Limb (tissue), 2 donors: ENCODE measurements around the gene GNAI3.

Experiments
- DNase-seq, 2 donors: peaks; one replicate each; pipeline ENCODE4 v3.0.0-alpha.2; 2016; ENCODE audit errors: extremely low spot score in 2 of 2

GNAI3 gene

DNA sequence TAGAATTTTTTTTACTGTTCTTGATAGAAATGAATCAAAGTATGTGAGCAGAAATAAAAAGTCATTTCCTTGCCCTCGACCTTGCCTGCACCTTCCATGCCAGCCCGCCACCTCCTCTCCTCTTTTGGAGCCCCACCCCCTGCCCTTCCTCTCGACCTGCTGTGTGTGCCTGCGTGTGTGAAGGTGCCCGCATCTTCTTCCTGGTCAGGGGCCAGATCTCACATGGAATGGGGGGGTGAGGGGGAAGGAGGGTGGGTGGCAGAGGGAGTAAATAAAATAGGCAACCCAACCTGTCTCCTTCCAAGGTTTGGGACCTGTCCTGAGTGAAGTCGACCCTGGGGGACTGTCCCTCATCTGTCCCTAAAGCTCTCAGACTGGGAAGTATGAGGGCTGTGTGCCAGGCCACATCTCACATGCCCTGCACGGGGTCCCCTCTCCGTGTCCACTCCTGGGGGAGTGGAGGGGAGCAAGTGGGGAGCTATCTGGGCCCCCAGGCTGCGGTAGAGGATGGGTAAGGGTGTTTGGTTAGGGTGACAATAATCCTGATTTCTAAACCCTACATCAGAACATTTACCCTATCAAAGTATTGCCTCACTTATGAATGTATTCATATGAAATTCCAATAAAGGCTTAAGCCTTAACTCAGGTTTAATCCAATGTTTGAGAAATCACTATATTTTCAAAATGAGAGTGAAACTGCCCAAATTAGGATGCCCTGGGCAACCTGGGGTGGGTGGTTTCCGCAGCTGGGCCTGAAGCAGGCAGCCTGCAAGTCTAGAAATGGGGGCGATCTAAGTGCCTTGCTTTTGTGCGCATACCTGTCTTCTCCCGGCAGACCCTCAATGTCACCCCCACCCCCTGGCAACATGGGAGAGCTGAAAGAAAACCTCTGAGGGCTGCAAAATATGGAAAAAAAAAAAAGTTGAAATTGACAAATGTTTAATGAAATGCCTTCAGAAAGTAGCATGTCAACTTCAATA, 86.6 kb downstream of the GNAI3 start:
- peak in 1 of 2 donors; percentile 21 for DNase-seq

DNA sequence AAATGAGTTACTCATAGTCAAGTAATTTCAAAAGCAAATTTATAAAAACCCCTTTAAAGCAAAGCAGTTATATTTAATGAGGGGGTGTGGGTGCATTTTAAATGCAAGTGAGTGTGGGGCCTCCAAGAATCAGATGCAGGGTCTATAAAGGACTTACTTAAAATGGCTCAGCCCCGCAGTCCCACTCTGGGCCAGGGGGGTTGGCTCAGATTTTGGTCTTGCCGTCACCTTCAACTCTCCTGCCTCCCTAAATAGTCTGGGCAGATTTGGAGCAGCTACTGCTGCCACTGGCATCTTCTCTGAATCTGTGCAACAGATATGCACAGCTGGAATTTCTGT, 87.4 kb downstream of the GNAI3 start:
- DNase-seq: peak in 1 of 2 donors; percentile 21

DNA sequence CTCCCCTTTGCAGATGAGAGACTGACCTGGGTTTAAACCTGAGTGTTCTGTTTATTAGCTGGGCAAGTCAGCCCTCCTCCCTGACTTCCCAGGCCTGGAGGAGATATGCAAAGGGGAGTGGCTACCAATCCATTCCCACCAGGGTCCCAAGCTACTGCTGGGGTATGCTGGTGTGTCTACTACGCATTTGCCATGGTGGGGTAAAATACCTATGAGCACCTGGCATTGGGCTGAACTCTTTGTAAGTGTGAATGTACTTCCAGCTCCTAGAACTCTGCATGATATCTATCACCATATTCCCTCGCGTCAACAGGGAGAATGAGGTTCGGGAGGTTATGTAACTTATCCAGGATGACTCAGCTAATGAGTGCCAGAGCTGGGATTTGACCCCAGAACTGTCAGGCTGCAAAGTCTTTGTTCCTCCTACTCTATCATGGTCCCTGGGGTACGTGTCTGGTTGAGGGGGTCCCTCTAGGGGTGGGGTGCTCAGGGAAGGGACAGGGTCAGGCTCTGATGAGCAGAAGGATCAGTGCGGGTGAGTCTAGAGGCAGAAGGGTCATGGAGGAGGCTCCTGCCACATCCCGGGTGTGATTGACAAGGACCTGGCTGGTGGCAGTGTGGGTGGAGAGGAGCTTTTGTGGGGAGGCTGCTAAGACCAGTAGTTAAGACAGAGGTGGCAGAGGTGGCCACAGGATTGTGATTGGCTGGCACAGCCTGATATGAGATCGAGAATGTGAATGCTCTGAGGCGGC, 88.0 kb downstream of the GNAI3 start:
- peak in 1 of 2 donors; percentile 31 for DNase-seq

DNA sequence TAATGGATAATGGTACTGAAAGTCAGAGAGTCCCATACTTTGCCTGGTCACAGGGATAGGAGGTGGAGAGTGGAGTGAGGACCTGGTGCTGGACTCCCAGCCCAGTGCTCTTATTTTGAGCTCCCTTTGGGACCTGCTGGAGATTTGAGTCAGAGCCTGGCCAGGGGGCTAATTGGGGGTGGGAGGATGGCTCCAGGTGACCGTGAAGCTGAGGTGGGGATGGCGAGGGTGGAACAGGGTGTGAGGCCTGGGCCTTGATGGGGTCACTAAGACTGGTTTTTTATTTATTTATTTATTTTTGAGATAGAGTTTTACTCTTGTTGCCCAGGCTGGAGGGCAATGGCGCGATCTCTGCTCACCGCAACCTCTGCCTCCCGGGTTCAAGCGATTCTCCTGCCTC, 89.0 kb downstream of the GNAI3 start:
- DNase-seq: no peak

DNA sequence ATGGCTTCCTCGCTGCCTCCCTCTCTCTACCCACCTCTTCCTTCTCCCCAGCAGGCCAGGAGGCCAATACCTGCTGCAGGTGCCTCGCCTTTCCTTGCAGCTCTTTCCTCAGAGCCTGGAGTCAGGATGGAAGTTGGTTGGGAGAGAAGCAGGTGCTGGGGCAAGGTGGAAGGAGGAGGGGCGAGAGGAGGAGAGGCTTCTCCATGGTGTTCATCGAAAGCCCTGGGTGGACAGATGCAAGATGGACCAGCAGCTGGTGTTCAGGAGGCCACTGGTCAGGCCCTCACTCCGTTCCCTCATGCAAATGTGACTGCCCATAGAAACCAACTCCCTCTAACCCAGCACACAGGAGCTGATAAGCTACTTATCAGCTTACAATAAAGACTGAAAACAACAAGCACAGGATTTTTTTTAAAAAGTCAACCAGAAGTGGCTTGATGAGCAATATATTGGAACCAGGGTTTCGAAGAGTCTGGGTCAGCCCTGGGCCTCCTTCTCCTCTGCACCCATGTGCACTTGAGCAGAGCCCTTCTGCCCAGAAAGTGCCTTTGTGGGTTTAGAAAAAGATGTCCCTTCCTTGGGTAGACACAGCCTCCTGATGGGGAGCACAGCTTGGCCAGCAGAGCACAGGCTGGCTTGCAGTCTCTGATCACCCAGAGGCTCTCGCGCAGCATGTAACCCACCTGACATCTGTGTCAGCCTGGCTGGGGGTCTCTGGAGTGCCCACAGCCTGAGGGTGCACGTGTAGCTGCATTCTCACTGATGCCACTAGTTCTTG, 90.8 kb downstream of the GNAI3 start:
- no peak for DNase-seq

DNA sequence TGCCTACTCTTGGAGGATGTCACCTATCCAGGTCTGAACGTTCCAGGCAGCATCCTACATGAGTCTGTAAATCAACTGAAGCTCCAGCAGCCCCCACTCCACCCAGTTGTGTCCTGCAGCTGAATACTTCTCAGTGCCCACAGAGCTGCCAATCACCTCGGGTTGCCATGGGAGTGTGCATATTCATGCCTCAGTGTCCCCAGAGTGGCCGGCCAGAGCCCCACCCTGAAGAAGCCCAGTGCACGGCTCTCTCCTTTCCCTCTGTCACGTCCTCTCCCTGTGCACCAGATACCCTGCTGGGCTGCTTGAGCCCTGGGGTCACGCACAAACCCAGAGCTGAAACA, 91.4 kb downstream of the GNAI3 start:
- no peak for DNase-seq

DNA sequence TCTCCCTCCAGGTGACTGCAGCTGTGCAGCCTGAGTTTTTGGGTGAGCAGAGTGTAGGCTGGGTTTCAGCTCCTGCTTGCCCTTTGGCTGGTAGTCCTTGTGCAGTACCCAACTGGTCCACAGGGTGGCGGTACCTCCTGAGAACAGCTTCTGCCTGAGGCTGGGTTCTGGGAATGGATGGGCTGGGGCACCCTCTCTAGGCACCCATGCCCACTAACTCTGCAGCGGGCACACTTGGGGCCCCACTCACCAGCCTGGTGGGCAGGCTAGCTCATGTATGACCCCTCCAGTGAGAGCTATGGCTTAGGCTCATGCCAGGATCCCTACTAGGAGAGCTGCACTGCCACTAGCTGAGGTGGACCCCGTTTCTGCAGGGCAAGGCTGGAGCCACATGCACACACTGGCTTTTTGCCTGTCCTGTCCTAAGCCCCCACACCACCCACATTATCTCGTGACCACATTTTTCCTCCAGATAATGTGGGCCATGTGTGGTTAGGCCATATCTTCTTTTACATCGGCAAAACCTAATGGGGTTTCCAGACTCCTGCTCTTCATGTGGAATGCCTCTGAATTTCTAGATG, 92.0 kb downstream of the GNAI3 start:
- peak in 1 of 2 donors; percentile 86 for DNase-seq

DNA sequence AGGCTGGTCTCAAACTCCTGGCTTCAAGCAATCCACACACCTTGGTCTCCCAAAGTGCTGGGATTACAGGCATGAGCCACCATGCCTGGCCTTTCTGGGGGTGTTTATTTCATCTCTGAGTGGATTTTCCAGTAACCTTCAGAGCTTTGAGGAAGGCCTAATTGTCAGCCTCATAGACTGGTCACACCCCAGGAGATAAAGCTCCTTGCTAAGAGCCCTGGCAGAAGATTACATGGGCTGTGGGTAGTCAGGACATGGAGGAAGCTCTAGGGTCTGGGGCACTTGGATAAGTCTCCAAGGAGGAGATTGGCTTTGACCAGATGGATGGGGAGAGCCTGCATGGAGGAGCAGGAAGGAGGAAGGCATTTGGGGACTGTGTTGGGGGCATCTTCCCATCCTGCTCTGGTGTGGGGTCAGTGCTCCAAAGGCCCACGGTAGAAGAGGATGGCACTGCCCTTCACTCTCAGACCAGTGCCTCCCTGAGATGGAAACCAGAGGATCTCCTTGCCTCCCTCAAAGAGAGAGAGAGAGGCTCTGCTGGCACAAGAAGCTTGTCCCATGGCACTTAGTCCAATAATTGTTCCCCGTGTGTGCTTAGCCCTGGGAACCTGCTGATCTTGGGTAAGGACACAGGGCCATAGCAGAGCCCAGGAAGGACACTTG, 92.8 kb downstream of the GNAI3 start:
- DNase-seq: no peak

DNA sequence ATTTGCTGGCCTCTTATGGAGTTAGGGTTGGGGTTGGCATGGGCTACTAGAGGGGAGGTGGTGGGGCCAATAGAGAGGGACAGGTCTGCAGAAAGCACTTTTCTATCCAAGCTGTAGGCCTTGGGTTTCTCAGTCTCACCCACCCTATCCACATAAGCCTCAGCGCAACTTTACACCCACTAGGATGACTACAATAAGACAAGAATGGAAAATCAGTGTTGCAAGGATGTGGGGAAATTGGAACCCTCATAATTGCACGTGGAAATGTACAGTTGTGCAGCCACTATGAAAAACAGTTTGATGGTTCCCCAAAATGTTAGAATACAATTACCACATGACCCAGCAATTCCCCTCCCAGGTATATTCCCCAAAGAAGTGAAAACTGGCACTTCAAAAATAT, 93.4 kb downstream of the GNAI3 start:
- DNase-seq: no peak

DNA sequence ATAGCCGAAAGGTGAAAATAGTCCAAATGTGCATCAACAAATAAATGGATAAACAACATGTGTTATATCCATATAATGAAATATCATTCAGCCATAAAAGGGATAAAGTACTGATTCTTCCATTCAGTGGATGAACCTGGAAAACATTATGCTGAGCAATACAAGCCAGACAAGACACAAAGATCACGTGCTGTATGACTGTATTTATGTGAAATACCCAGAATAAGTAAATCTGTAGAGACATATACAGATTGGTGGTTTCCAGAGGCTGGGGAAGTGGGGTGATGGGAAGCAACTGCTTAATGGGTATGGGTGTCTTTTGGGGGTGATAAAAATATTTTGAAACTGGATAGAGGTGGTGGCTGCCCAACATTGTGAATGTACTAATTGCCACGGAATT, 94.2 kb downstream of the GNAI3 start:
- DNase-seq: no peak

DNA sequence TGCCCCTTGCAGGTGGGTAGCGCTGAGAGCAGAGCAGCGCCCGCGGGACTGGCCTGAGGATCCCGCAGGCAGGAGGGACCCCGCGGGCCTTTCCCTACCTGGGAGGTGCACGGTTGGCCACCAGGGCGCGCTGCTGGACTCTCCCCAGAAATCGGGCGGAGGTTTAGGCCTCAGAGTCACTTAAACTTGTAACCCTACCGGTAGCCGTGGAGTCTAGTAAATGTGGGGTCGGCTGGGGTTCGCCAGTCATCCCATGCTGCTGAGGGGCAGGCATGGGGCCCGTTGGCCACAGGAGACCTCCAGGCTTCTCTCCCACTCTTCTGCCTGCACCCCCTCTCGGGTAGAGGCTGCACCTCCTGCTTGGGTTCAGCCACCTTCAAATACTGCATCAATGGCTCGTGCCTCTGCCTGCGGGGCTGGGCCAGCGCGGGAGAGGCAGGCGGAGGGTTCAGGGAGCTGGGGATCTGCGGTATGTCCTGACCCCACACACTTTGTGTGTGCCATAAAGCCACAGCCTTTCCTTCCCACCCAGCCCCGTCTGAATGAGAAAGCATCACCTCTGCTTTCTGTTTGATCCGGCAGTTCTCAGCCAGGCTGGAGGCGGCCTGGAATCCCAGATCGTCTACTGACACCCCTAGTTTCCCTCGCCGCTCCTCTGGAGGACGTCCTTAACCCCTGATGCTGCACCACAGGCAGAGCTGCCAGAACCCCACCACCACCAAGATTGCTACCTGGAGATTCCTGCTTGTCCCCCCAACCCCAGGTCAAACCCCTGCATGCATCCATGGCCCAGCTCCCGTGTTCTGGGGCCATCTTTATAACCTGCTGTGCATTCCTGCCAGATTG, 95.2 kb downstream of the GNAI3 start:
- DNase-seq: peak in 1 of 2 donors; percentile 86

DNA sequence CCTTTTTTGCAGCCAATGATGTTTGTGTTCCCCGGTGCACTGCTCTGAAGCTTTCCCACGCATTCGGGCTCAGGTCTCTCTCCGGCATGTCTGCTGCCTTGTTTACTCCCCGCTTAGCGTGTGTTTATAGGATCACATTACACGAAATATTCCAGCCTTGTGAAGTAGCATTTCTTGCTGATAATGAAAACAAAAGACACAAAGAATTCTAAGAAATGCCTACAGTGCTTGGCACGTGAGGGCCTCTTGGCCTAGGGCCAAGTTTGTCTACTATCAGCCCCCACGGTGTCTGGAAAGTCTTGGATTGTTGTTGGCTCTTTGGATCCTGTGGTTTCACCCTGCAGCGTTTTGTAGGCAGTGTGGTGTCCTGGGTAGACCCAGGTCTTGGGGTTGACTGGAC, 96.3 kb downstream of the GNAI3 start:
- DNase-seq: no peak

DNA sequence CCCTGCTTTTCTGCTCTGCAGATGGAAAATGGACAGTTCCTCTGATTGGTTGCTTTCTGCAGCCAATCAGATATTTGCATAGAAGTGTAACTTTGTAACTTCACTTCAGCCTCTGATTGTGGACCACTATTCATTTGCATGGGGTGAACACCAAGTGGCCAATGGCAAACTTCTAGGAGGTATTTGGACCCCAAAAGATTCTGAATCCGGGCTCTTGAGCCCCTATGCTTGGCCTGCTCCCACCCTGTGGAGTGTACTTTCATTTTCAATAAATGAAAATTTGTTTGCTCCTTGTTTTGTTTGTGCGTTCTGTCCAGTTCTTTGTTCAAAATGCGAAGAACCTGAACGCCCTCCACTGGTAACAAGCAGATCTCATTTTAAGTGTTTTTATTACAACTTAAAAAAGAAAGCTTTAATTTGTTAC, 101.1 kb downstream of the GNAI3 start:
- no peak for DNase-seq

DNA sequence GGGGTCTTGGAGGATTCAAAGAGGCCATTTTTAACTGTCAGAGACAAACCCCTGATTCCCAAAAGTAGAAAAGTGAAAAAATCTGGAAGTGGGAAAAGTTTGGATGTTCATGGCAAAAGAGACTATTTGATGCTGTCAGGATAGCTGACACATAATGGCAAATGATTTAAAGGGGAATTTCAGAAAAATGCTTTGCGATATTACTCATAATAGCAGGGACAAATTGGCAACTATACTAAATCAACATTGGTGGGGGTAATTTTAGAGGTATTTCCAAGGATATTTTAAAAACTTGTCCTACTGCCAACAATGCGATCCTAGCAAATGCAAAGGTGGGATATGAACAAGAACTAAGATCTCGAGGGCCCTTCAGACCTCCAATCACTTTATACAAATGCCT, 102.2 kb downstream of the GNAI3 start:
- DNase-seq: no peak

DNA sequence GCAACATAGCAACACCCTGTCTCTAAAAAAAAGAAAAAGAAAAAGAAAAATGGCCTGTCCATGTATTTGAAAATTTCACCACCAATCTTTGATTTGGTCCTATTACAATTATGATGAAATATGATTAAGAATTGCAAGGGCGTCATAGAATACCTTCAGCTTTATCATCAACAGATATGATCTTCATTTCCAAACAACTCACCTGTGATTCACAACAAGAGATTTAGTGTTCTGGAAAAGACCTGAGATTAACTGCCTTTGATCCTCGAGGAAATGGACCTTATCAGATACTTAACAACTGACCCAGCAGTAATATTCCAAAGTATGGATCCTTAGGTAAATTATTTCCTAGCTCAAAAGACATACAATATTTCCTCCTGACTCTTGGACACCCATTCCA, 104.0 kb downstream of the GNAI3 start:
- DNase-seq: no peak

DNA sequence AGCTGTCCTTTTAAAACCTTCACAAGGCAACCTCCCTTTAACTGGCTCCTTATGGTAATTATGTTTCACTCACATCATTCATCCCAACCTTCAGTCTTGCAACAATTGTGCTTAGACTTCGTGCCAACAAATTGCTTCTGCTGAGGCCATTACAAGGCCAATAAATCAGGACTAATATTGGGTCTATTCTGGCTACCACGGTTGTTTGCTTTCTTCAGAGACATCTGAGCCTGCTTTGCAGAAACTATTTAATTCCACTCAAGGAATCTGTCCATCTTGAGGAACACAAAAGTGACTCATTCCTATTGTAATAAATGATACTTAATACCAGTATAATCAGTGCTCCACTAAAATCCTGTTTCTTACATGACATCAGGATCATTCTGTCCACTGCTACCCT, 104.9 kb downstream of the GNAI3 start:
- no peak for DNase-seq

DNA sequence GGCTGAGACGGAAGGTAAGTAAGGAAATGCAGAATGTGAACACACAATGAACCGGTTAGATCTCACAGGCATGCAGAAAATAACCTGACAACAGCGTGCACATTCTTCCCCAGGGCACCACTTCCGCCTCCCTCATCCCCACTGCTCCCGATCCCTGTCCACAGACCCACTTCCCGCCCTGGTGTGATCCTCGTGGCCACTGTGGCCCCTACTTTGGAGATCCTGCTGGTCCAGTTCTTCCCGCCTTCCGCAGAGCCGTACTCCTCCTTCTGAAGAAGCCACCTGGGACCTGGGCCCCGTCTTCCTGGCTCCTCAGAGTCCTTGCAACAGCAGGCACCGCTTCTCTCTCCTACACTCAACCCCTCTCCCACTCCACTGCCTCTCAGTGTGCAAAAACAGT, 106.1 kb downstream of the GNAI3 start:
- DNase-seq: no peak

DNA sequence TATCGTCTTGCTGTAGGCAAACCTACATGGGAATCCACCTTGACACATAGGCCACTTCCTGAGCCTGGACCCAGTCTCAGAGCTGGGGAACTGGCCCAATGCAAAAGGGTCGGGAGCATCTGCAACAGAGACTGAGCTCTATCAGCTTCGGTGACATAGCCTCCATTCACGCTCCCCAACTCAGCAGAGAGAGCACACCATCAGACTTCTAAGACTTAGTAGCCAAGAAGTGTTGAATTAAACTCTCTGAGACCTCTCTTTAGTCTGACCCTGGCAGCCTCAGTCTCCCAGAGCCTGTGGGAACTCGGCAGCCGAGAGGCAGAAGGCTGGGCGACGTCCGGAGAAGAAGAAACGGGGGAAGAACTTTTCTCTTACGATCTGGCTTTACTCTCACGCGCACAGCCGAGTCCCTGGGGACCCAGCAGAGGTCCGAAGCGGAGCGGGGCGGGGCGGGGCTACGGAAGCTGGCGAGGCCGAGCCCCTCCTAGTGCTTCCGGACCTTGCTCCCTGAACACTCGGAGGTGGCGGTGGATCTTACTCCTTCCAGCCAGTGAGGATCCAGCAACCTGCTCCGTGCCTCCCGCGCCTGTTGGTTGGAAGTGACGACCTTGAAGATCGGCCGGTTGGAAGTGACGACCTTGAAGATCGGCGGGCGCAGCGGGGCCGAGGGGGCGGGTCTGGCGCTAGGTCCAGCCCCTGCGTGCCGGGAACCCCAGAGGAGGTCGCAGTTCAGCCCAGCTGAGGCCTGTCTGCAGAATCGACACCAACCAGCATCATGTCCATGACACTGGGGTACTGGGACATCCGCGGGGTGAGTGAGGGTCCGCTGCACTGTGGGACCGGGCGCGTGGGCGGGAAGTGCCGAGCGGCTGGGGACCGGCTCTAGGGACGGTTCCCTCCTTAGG, 107.5 kb downstream of the GNAI3 start, which contains the start of gene GSTM4:
TSS of gene GSTM4 (plus strand) at position 485 of the 905 bp plus-strand sequence. CDS start at position 776, 291 bp downstream.
- DNase-seq: peak; percentile 60 to 84

DNA sequence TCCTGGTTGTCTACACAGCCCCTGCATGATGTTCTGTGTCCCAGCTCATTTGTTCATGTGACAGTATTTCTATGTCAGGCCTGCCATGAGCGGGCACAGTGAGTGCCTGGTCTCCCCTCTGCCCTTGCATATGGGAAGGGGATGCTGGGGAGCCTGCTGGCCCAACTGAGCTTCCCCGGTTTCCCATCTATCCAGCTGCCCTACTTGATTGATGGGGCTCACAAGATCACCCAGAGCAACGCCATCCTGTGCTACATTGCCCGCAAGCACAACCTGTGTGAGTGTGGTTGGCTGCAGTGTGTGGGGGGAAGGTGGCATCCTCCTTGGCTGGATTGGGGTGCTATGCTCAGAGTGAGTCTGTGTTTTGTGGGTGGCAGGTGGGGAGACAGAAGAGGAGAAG, 109.0 kb downstream of the GNAI3 start:
- DNase-seq: no peak
